Heart left ventricle (tissue), 16 donors: ENCODE data around the gene ORM2. TPM values are rescaled to one million over a fixed set of nuclear protein-coding genes. Genes with fewer than 3 reads are reported as not detected.

ENCODE experiments used
- ATAC-seq, 4 donors: fragments of 200-7000 bp; cut with Tn5 transposase; one replicate each; pipeline ENCODE4 v1.9.1; 2020 to 2022; ENCODE audit warnings: moderate library complexity in 4 of 4, mild to moderate bottlenecking in 3 of 4, moderate number of reproducible peaks in 1 of 4
- DNase-seq, 5 donors: peaks; one replicate each; pipeline ENCODE4 v3.0.0-alpha.2; 2020
- H3K27ac ChIP-seq, 12 donors: fragments of 200-600 bp; sonication (generic) in 4 of 12; one replicate each; pipeline versions ENCODE4 v1.5.0 to v1.8.0; 2016 to 2022; ENCODE audit warnings: mild to moderate bottlenecking in 2 of 12
- H3K27me3 ChIP-seq, 9 donors: fragments of 200-600 bp; sonication (generic) in 2 of 9; one replicate each; pipeline versions ENCODE4 v1.5.1 to v1.8.0; 2016 to 2022; ENCODE audit warnings: mild to moderate bottlenecking in 3 of 9
- H3K36me3 ChIP-seq, 9 donors: fragments of 200-600 bp; sonication (generic) in 2 of 9; one replicate each; pipeline versions ENCODE4 v1.5.0 to v1.8.0; 2018 to 2022; ENCODE audit warnings: mild to moderate bottlenecking in 2 of 9
- H3K4me1 ChIP-seq, 12 donors: fragments of 200-600 bp; sonication (generic) in 4 of 12; one replicate each; pipeline versions ENCODE4 v1.5.0 to v1.8.0; 2016 to 2022; ENCODE audit warnings: mild to moderate bottlenecking in 3 of 12
- H3K4me3 ChIP-seq, 12 donors: fragments of 200-600 bp; sonication (generic) in 4 of 12; one replicate each; pipeline versions ENCODE4 v1.5.0 to v1.8.0; 2017 to 2022; ENCODE audit warnings: mild to moderate bottlenecking in 9 of 12, moderate library complexity in 4 of 12
- H3K9me3 ChIP-seq, 12 donors: fragments of 200-600 bp; sonication (generic) in 4 of 12; one replicate each; pipeline versions ENCODE4 v1.5.0 to v1.8.0; 2016 to 2022; ENCODE audit warnings: mild to moderate bottlenecking in 1 of 12
- CTCF ChIP-seq, 12 donors: fragments of 200-600 bp; sonication (generic) in 4 of 12; IDR thresholded peaks; one replicate each; pipeline versions ENCODE4 v1.5.0 to v1.8.0; 2018 to 2022; ENCODE audit warnings: antibody characterized with exemption in 12 of 12, mild to moderate bottlenecking in 5 of 12
- POLR2A ChIP-seq, 2 donors: fragments of 450-650 bp; IDR thresholded peaks; one replicate each; pipeline ENCODE4 v1.6.1; 2017; ENCODE audit warnings: antibody characterized with exemption in 2 of 2, mild to moderate bottlenecking in 2 of 2, moderate library complexity in 2 of 2
- WGBS, 4 donors: extraction: QIAGEN DNeasy Blood & Tissue Kit in 2 of 4; methylation state at CpG; one replicate each; pipeline versions ENCODE4 v1.1.5 to v1.1.7; 2013 to 2018; 5-methylcytosine and 5-hydroxymethylcytosine counted together
- intact Hi-C, 10 donors: fragments of 100-400 bp; cut with DNase I; formaldehyde crosslinking; loops; one replicate each; pipeline versions ENCODE4 v1.11.1 to v1.14.2; 2022
- polyA plus RNA-seq, 2 donors: library from polyadenylated mRNA; stranded (reverse); fragments of 200-250 nt; gene quantifications; one replicate each; pipeline ENCODE4 v1.2.3, GENCODE V29; 2013
- total RNA-seq, 9 donors: library from RNA; depleted of rRNA in 2 of 9; stranded (reverse); fragments of >200 nt in 2 of 9; fragmentation: NEBNext Ultra II Directional in 3 of 9; extraction: Animal tissue kit (Norgen Biotek cat#: 25700) in 3 of 9; gene quantifications; one replicate each; pipeline versions ENCODE4 v1.1.0 to v1.2.4, GENCODE V29; 2016 to 2023
- donor health status: ischemic (EF 13 %, LVEDD 7.1; RV severe dilation, severe dysfunction).
- donor health status: healthy with polysubstance abuse.
- donor health status: DM: no; HTN: yes; CAD: no.
- donor health status: DM: no; HTN: no; CAD: no.
- donor health status: ischemic (EF 25% LVEDD 6.9; RV normal size, moderate dysfunction).
- donor health status: ischemic (EF 25% LVEDD 5.7; RV mildly dilated, moderate dysfunction).
- donor health status: healthy.
- donor health status: DM: yes; HTN: yes; CAD: no.
- donor health status: ischemic (EF 35%, LVEDD 5.7; RV mildly dilated, moderate dysfunction).
- donor health status: nonischemic (EF 11% LVEDD 7.7; RV severe dilation, severe dysfunction).
- donor health status: DM: yes; HTN: yes; CAD: no.
- donor health status: PGD.
- donor health status: ischemic (EF 29% LVEDD 5.4; RV normal size, mild dysfunction).
- donor health status: nonischemic (EF 23%, LVEDD 6.1; RV moderate dilation, normal function).

The ORM2 gene
- total and polyA plus RNA-seq, 11 donors: 0.14 TPM; not detected in 10

- ATAC-seq (no peak), DNase-seq (peak in 1 of 5 donors; percentile 4)
- Histone ChIP-seq H3K36me3 (peaks cover 0 to 100% (median 95%) of the 10 kb centered on the region in 9 donors), H3K27ac (peak overlapping the region in 1 of 12 donors; percentile 41), H3K27me3 (no peaks in the 10 kb centered on the region), H3K4me3 (no peak overlapping the region), H3K4me1 (peaks cover 0 to 8% (median 0%) of the 10 kb centered on the region in 12 donors), H3K9me3 (no peaks in the 10 kb centered on the region)
- TF ChIP-seq POLR2A (IDR thresholded peaks at IDR 0.05): no peak
- 91 to 95% (median 93%) methylated on average over 4 to 5 of the region's 5 CpGs for WGBS, 4 donors
- intact Hi-C loops: no loop called here
Measured at GRCh38 chr9:114342755-114343440, 13.2 kb downstream of the ORM2 start.

- DNase-seq (peak in 1 of 5 donors; percentile 47), ATAC-seq (no peak)
- H3K27ac ChIP-seq: peak overlapping the region in 1 of 12 donors; percentile 65
- no peak overlapping the region for H3K4me3 ChIP-seq
- intact Hi-C loops: no loop called here
- WGBS, 4 donors: 87 to 93% (median 92%) methylated on average over 9 of the region's 9 CpGs
- no peak for TF ChIP-seq POLR2A (IDR thresholded peaks at IDR 0.05)
- H3K36me3 ChIP-seq: peaks cover 0 to 100% (median 95%) of the 10 kb centered on the region in 9 donors
- H3K4me1 ChIP-seq: peaks cover 0 to 8% (median under 1%) of the 10 kb centered on the region in 12 donors
- no peaks in the 10 kb centered on the region for H3K9me3 ChIP-seq
- H3K27me3 ChIP-seq: no peaks in the 10 kb centered on the region
Measured at GRCh38 chr9:114343471-114344187, 14.0 kb downstream of the ORM2 start.

- WGBS, 4 donors: 91 to 94% (median 93%) methylated on average over 10 to 11 of the region's 11 CpGs
- ATAC-seq (no peak), DNase-seq (peak in 1 of 5 donors; percentile 16)
- Histone ChIP-seq H3K27me3 (no peaks in the 10 kb centered on the region), H3K36me3 (peaks cover 0 to 100% (median 95%) of the 10 kb centered on the region in 9 donors), H3K4me1 (peaks cover 0 to 8% (median 4%) of the 10 kb centered on the region in 12 donors), H3K27ac (peak overlapping the region in 1 of 12 donors; percentile 65), H3K4me3 (no peak overlapping the region), H3K9me3 (no peaks in the 10 kb centered on the region)
- no peak for TF ChIP-seq CTCF (IDR thresholded peaks at IDR 0.05)
- TF ChIP-seq POLR2A (IDR thresholded peaks at IDR 0.05): no peak
- intact Hi-C loops: no loop called here
Measured at GRCh38 chr9:114344188-114344566, 14.5 kb downstream of the ORM2 start.

GRCh38 chr9:114344692-114345091, 15.0 kb downstream of the ORM2 start:
- 29 to 40% (median 33%) methylated on average over 3 of the region's 3 CpGs for WGBS, 4 donors
- intact Hi-C loops: no loop called here
- DNase-seq (no peak), ATAC-seq (no peak)
- H3K27ac ChIP-seq: peak overlapping the region in 1 of 12 donors; percentile 65
- no peak overlapping the region for H3K4me3 ChIP-seq
- H3K4me1 ChIP-seq: peaks cover 0 to 12% (median 6%) of the 10 kb centered on the region in 12 donors
- H3K36me3 ChIP-seq: peaks cover 0 to 100% (median 94%) of the 10 kb centered on the region in 9 donors
- H3K9me3 ChIP-seq: no peaks in the 10 kb centered on the region
- TF ChIP-seq POLR2A (IDR thresholded peaks at IDR 0.05) (no peak), CTCF (IDR thresholded peaks at IDR 0.05) (no peak)
- H3K27me3 ChIP-seq: no peaks in the 10 kb centered on the region

- peaks cover 0 to 100% (median 94%) of the 10 kb centered on the region in 9 donors for H3K36me3 ChIP-seq
- intact Hi-C loops: no loop called here
Measured at GRCh38 chr9:114345493-114346065, 15.9 kb downstream of the ORM2 start.

More at GRCh38 chr9:114345493-114346065, 15.9 kb downstream of the ORM2 start:
- WGBS, 4 donors: 88 to 96% (median 92%) methylated on average over 7 of the region's 7 CpGs
- ATAC-seq (no peak), DNase-seq (no peak)
- Histone ChIP-seq H3K27me3 (no peaks in the 10 kb centered on the region), H3K4me1 (peaks cover 0 to 12% (median 6%) of the 10 kb centered on the region in 12 donors), H3K9me3 (no peaks in the 10 kb centered on the region), H3K27ac (no peak overlapping the region), H3K4me3 (no peak overlapping the region)
- TF ChIP-seq POLR2A (IDR thresholded peaks at IDR 0.05) (no peak), CTCF (IDR thresholded peaks at IDR 0.05) (no peak)
